Activated naive CD4-positive, alpha-beta T cell treated with anti-CD3 and anti-CD28 coated beads, Interleukin-2, amount 10 ng/mL, durations not matched to agents 7 days and 5 days (primary cell): ENCODE results near the gene IGSF22.

ENCODE experiments used
- CTCF ChIA-PET: fragments of 350-600 bp; sonication (Branson Sonifier 250); formaldehyde crosslinking; loops from one replicate; lab custom pipeline; 2021; ENCODE audit warnings: antibody characterized with exemption; lab: Charles Lee
- DNase-seq: peaks from one replicate; pipeline ENCODE4 v3.0.0-alpha.2; 2020
- H3K27ac Mint-ChIP-seq: one replicate; pipeline ENCODE4 v1.8.0; 2021; ENCODE audit warnings: mild to moderate bottlenecking, moderate library complexity, mixed read lengths
- H3K27me3 Mint-ChIP-seq: one replicate; pipeline ENCODE4 v1.8.0; 2021; ENCODE audit warnings: mild to moderate bottlenecking, mixed read lengths
- H3K36me3 Mint-ChIP-seq: one replicate; pipeline ENCODE4 v1.8.0; 2021; ENCODE audit warnings: mixed read lengths
- H3K4me1 Mint-ChIP-seq: one replicate; pipeline ENCODE4 v1.8.0; 2021; ENCODE audit warnings: mixed read lengths
- H3K4me3 Mint-ChIP-seq: one replicate; pipeline ENCODE4 v1.8.0; 2021; ENCODE audit warnings: mild to moderate bottlenecking, moderate library complexity, mixed read lengths
- H3K9me3 Mint-ChIP-seq: one replicate; pipeline ENCODE4 v1.8.0; 2021; ENCODE audit warnings: mixed read lengths

IGSF22 gene

GRCh38 chr11:18736590-18737148 is 10.7 kb upstream of the IGSF22 start:
- no peak overlapping the region for H3K4me3 Mint-ChIP-seq
- CTCF ChIA-PET = interaction anchor here (1.8 kb wide), 1 partner anchor 15 kb away, joined by 8 read pairs; no protein-coding TSS in a partner anchor
- H3K36me3 Mint-ChIP-seq = no peaks in the 10 kb centered on the region
- H3K9me3 Mint-ChIP-seq = no peaks in the 10 kb centered on the region
- no peaks in the 10 kb centered on the region for H3K4me1 Mint-ChIP-seq
- no peak for DNase-seq
- peaks cover 13% of the 10 kb centered on the region for H3K27me3 Mint-ChIP-seq
- H3K27ac Mint-ChIP-seq = no peak overlapping the region

DNA sequence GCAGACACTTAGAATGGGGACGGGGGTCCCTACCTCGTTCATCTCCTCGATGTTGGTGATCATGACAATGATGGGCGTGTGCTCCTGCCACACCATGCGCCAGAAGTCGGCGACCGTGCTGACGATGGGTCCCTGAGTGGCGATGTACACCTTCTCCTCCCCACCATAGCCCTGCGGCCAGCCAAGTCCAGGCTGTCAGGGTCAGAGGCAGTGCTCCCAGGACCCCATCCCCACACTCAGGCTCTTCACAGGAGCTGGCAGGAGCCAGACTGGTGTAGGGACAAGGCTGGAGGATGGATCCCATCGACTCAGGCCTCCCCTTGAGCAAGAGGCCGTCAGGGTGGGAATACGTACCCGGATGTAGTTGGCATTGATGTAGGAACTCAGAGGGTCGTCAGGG is 7.2 kb upstream of the IGSF22 start:
- Mint-ChIP-seq H3K27ac (no peak overlapping the region), H3K27me3 (peaks cover 6% of the 10 kb centered on the region), H3K9me3 (no peaks in the 10 kb centered on the region), H3K4me3 (no peak overlapping the region), H3K36me3 (no peaks in the 10 kb centered on the region), H3K4me1 (no peaks in the 10 kb centered on the region)
- no peak for DNase-seq
- CTCF ChIA-PET = interaction anchor here (0.9 to 3.3 kb wide), 5 partner anchors 10 to 192 kb away, joined by 4 to 49 read pairs (median 22); no protein-coding TSS in a partner anchor

DNA sequence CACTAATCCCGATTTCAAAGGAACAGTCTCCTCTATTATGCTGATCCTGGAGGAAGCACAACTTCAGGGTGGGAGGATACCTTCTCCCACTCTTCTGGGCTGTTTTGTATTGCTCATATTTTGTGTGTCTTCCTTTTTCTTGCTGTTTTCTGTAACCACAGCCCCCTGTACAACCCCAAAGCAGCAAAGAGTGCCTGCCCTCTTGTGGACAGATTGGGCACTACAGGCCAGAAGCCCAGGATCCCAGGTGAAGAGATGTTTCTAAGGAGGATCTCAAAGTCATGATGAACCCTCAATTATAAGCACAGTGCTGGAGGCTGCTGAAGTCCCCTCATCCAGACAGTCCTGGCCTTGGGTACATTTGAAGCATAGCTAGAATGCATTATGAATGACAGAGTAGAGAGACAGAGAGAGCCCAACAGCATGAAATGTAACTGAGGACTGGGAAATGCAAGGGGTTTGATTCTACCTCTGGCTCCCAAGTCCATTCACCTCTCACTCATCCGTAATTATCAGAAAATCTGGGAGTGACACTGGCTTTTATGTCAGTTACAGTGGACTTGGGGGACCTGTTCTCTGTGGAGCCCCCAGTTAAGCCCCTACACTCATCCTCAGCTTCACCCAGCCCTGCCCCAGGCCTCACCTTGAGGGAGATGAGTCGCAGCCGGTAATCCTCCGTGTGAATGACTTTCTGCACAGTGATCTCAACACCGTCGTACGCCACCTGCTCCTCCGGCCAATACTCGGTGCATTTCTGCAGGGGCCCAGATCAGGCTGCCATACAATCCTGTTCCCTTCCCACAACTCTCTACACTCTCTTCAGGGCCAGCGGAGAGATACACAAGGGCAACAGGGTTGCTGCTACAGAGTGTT is 6.2 kb upstream of the IGSF22 start:
- Mint-ChIP-seq H3K27ac (no peak overlapping the region), H3K36me3 (no peaks in the 10 kb centered on the region), H3K27me3 (peaks cover 10% of the 10 kb centered on the region), H3K9me3 (no peaks in the 10 kb centered on the region), H3K4me1 (peaks cover 3% of the 10 kb centered on the region), H3K4me3 (no peak overlapping the region)
- CTCF ChIA-PET = interaction anchor here (0.7 to 3.3 kb wide), 17 partner anchors 11 to 617 kb away, joined by 3 to 49 read pairs (median 5); no protein-coding TSS in a partner anchor
- DNase-seq = peak; percentile 77

DNA sequence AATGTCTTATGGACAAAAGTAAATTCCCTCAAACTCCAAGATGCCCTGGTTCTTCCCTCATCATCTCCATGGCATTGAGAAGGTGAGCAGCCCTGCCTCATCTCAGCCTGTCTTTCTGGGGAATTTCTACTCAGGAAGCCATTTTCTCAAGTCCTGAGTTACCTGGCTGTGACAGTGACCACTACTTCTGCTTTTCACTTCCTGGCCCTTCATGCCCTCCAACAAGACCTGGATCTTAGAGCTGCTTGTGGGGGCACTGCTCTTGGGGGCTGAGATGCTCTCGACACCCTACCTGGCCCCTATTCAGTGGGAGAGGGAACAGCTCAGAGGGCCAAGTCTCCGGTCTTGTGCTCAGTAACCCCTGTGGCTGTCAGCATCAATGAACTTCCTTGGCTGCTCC is 5.5 kb upstream of the IGSF22 start:
- Mint-ChIP-seq H3K4me3 (no peak overlapping the region), H3K9me3 (no peaks in the 10 kb centered on the region), H3K27me3 (peaks cover 8% of the 10 kb centered on the region), H3K36me3 (no peaks in the 10 kb centered on the region), H3K4me1 (peaks cover 3% of the 10 kb centered on the region), H3K27ac (no peak overlapping the region)
- DNase-seq = no peak
- CTCF ChIA-PET = interaction anchor here (0.6 to 3.3 kb wide), 23 partner anchors 10 to 629 kb away, joined by 3 to 49 read pairs (median 4); no protein-coding TSS in a partner anchor

DNA sequence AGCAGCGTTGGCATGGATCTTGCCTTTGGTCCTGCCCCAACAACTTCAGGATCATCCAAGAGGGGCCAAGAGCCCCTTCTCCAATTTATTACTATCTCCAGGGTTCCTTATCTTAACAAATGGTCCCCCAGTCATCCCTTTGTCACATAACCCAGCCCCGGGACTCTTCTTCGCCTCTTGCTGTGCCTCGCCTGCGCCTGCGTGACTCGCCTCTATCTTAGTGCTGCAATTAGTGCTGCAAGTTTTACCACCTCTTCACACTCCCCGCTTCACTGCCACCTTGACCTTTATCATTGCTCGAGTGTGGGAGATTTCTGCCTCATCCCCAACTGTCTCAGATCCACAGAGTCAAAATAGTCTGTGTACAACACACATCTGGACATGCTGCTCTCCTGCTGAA is 4.0 kb upstream of the IGSF22 start:
- Mint-ChIP-seq H3K9me3 (no peaks in the 10 kb centered on the region), H3K36me3 (no peaks in the 10 kb centered on the region), H3K4me1 (peaks cover 3% of the 10 kb centered on the region), H3K27ac (no peak overlapping the region), H3K27me3 (peaks cover 14% of the 10 kb centered on the region), H3K4me3 (no peak overlapping the region)
- CTCF ChIA-PET = interaction anchor here (1.2 to 3.3 kb wide), 6 partner anchors 9 to 189 kb away, joined by 3 to 49 read pairs (median 16); no protein-coding TSS in a partner anchor
- DNase-seq = no peak

DNA sequence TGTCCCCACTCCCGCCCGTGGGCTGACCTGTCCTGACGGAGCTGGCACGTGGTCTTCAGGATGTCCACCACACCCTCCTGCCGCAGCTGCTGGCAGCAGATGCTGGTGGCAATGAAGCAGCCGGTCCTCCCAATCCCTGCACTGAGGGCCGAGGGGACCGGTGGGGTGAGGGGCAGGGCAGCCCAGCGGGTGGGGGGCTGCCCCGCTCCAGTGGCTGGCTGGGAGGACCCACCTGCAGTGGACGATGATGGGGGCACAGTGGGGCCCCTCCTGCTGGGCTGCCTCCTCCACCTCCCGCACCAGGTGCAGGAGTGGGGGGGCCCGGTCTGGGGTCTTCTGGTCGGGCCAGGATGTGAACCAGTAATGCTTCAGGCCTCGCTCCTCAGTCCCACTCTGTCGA is 3.4 kb upstream of the IGSF22 start:
- no peak for DNase-seq
- Mint-ChIP-seq H3K4me1 (peaks cover 3% of the 10 kb centered on the region), H3K4me3 (no peak overlapping the region), H3K36me3 (no peaks in the 10 kb centered on the region), H3K9me3 (no peaks in the 10 kb centered on the region), H3K27ac (no peak overlapping the region), H3K27me3 (peaks cover 18% of the 10 kb centered on the region)
- CTCF ChIA-PET = interaction anchor here (1.4 to 2.9 kb wide), 3 partner anchors 10 to 189 kb away, joined by 3 to 13 read pairs (median 4); no protein-coding TSS in a partner anchor

GRCh38 chr11:18728658-18729057 is 2.7 kb upstream of the IGSF22 start:
- peaks cover 23% of the 10 kb centered on the region for H3K27me3 Mint-ChIP-seq
- no peak for DNase-seq
- no peaks in the 10 kb centered on the region for H3K9me3 Mint-ChIP-seq
- no peak overlapping the region for H3K4me3 Mint-ChIP-seq
- CTCF ChIA-PET = interaction anchor here (0.6 to 2.9 kb wide), 10 partner anchors 11 to 485 kb away, joined by 3 to 13 read pairs (median 3); partner anchors contain the start of gene SPTY2D1
- H3K27ac Mint-ChIP-seq = no peak overlapping the region
- peaks cover 3% of the 10 kb centered on the region for H3K4me1 Mint-ChIP-seq
- no peaks in the 10 kb centered on the region for H3K36me3 Mint-ChIP-seq

DNA sequence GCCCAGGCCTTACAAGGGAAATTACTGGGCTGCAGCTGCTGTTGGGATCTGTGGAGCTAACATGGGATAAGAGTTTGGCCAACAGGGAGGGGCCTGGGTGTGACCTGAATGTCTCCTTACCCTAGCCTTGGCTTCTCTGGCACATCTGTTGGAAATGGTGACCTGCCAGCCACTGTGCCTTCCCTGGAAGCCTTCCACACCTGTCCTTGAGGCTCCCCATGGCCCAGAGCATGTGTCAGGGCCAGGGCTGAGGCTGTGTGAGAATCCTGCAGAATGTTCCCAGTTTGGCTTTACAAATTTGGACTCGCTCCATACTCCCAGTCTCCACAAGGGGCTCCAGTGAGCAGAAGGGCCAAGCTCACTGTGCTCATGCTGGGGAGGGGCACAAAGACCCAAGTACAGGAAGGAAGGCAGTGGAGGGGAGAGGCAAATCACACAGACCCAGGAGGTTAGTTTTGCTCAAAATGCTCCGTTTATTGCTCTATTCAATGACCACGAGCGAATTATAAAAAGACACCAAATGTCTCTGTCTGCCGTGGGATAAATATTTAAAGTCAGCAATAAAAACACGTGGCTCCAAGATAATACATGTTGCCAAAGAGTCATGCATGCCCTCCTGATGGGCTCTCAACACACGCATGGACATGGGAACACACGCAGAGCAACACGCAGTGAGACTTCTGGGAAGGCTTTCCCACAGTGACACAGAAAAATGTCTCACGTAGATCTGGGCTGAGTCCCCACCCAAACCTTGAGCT is 1.7 kb upstream of the IGSF22 start:
- peak; percentile 64 for DNase-seq
- Mint-ChIP-seq H3K4me3 (no peak overlapping the region), H3K9me3 (no peaks in the 10 kb centered on the region), H3K27ac (no peak overlapping the region), H3K4me1 (peaks cover 3% of the 10 kb centered on the region), H3K36me3 (no peaks in the 10 kb centered on the region), H3K27me3 (peaks cover 29% of the 10 kb centered on the region)
- CTCF ChIA-PET = interaction anchor here (0.6 to 2.9 kb wide), 14 partner anchors 10 to 484 kb away, joined by 3 to 13 read pairs (median 3); partner anchors contain the start of gene SPTY2D1

DNA sequence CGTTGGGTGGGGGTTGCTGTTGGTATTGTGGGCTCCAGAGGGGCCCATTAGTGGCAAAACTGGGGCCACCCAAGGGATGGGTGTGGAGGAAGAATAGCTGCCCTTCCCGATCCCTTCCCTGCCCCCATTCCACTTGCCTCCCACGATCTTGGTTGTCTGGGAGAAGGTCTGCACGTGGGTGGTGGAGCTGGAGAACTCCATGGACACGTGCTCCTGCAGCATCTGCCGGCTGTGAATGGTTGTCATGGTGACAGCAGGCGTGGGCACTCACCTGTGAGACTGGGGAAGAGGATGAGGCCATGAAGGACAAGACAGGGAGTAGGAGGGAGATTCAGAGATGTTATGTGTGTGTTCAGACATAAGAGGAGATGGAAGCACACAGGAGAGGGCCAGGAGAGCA is 2.0 kb downstream of the IGSF22 start:
- CTCF ChIA-PET = interaction anchor here (0.9 to 5.4 kb wide), 7 partner anchors 10 to 183 kb away, joined by 3 to 31 read pairs (median 4); no protein-coding TSS in a partner anchor
- no peaks in the 10 kb centered on the region for H3K36me3 Mint-ChIP-seq

DNA sequence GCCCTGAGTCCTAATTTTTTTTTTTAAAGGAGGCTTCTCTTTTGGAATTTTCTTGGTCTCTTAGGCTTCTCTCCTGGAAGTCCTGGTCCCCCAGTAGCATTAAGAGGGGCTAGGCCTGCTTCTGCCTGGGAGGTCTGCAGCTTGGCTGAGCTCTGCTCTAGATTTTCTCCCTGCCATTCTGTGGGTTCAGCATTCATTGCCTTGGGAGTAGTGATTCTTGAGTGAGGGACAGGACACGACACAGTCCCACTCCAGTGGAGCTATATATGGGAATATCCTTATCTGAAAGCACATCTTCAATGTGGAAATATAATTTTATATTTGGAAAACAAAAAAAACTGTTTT is 3.7 kb downstream of the IGSF22 start:
- peaks cover 62% of the 10 kb centered on the region for H3K27me3 Mint-ChIP-seq
- no peaks in the 10 kb centered on the region for H3K36me3 Mint-ChIP-seq
- no peak for DNase-seq
- H3K4me1 Mint-ChIP-seq = peaks cover 8% of the 10 kb centered on the region
- no peaks in the 10 kb centered on the region for H3K9me3 Mint-ChIP-seq
- CTCF ChIA-PET = interaction anchor here (0.6 to 5.4 kb wide), 40 partner anchors 9 to 1800 kb away, joined by 3 to 49 read pairs (median 4); partner anchors contain the start of gene TSG101
- H3K4me3 Mint-ChIP-seq = peak overlapping the region; percentile 67
- H3K27ac Mint-ChIP-seq = no peak overlapping the region

More for the DNA sequence above, 2.0 kb downstream of the IGSF22 start:
- Mint-ChIP-seq H3K4me1 (peaks cover 11% of the 10 kb centered on the region), H3K27ac (no peak overlapping the region), H3K9me3 (no peaks in the 10 kb centered on the region), H3K4me3 (no peak overlapping the region), H3K27me3 (peaks cover 61% of the 10 kb centered on the region)
- DNase-seq = no peak

- Mint-ChIP-seq H3K4me1 (peaks cover 8% of the 10 kb centered on the region), H3K36me3 (no peaks in the 10 kb centered on the region), H3K4me3 (peak overlapping the region; percentile 67), H3K9me3 (no peaks in the 10 kb centered on the region), H3K27me3 (peaks cover 62% of the 10 kb centered on the region), H3K27ac (no peak overlapping the region)
- DNase-seq = peak; percentile 66
- CTCF ChIA-PET = interaction anchor here (0.6 to 5.4 kb wide), 43 partner anchors 9 to 1799 kb away, joined by 3 to 49 read pairs (median 4); partner anchors contain the start of gene TSG101
These were observed 4.3 kb downstream of the IGSF22 start for GRCh38 chr11:18721561-18722292.

DNA sequence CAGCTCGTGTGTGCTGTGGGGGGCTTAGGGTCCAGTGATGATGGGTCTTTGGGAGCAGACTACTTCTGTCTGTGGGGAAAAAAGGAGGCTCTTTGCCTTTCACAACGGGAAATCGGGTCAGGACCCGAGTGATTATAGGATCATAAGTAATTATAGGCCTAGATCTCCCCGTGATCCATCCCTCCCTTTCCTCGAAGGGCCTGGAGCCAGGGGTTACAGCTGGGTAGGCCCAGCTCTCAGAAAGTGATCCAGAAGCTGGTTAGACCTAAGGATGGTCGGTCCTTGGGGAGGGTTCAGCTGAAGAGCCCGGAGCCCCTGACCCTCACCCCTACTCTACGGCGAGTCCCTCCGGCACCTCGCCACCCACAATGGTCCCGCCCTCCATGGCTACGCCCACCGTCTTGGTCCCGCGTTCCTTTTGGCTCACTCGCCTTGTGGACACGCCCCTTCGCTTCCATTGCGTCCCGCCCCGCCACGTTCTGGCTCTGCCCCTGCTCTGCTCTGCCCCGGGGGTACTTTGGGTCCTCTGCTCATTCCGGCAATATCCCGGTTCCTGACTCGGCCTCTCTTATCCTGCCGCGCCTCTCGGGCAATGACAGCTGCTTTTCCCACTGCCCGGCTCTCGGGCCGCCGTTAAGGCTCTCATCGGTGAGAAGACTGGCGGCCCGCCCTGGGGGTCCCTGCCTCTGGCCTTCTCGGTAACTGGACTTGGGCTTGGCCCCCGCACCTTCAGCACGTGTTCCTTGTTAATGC is 5.0 kb downstream of the IGSF22 start:
- peaks cover 8% of the 10 kb centered on the region for H3K4me1 Mint-ChIP-seq

More for the DNA sequence above, 5.0 kb downstream of the IGSF22 start:
- Mint-ChIP-seq H3K9me3 (no peaks in the 10 kb centered on the region), H3K27me3 (peaks cover 57% of the 10 kb centered on the region), H3K36me3 (no peaks in the 10 kb centered on the region), H3K4me3 (peak overlapping the region; percentile 67), H3K27ac (no peak overlapping the region)
- DNase-seq = peak; percentile 90
- CTCF ChIA-PET = interaction anchor here (0.8 to 5.4 kb wide), 19 partner anchors 8 to 477 kb away, joined by 3 to 49 read pairs (median 5); no protein-coding TSS in a partner anchor
